SHP77 (cell line): ENCODE data around the gene CEP97.

Experiments
- DNase-seq, 2 experiments: peaks; one replicate each; lab custom pipeline; 2025; lab: John Stamatoyannopoulos, UW

Gene CEP97

GRCh38 chr3:101813817-101814440 is 89.5 kb downstream of the CEP97 start:
- no peak for DNase-seq

GRCh38 chr3:101814835-101815234 is 90.4 kb downstream of the CEP97 start:
- no peak for DNase-seq

- no peak for DNase-seq
Measured at GRCh38 chr3:101816215-101817149, 92.1 kb downstream of the CEP97 start.

GRCh38 chr3:101817992-101818391 is 93.6 kb downstream of the CEP97 start:
- no peak for DNase-seq

GRCh38 chr3:101819649-101820206 is 95.3 kb downstream of the CEP97 start:
- no peak for DNase-seq
